Hindlimb muscle (tissue), 1 donor: ENCODE data around the gene DAAM1. TPM values are rescaled to one million over a fixed set of nuclear protein-coding genes. Genes with fewer than 3 reads are reported as not detected.

ENCODE experiments used
- DNase-seq: peaks from one replicate; pipeline ENCODE4 v3.0.0-alpha.2; 2013
- polyA plus RNA-seq: library from polyadenylated mRNA; unstranded; fragments of 120-200 nt; gene quantifications from one replicate; pipeline ENCODE4 v1.2.1, GENCODE V29; 2013; ENCODE audit not compliant: insufficient read length

DAAM1 gene
- polyA plus RNA-seq, 1 donor, result 45.6 TPM

GRCh38 chr14:59317346-59317745 lies 128.9 kb downstream of the DAAM1 start:
- DNase-seq, result no peak

GRCh38 chr14:59317798-59318505 lies 129.5 kb downstream of the DAAM1 start:
- DNase-seq, result no peak

- DNase-seq, result no peak
These were observed 130.4 kb downstream of the DAAM1 start for GRCh38 chr14:59318908-59319307.

GRCh38 chr14:59320361-59320760 lies 131.9 kb downstream of the DAAM1 start:
- no peak for DNase-seq

- DNase-seq, result peak; percentile 63
These were observed 132.5 kb downstream of the DAAM1 start for GRCh38 chr14:59320763-59321625.

GRCh38 chr14:59321626-59321949 lies 133.1 kb downstream of the DAAM1 start:
- DNase-seq, result no peak

GRCh38 chr14:59325906-59326305 lies 137.4 kb downstream of the DAAM1 start:
- DNase-seq, result no peak

- DNase-seq, result no peak
These were observed 140.0 kb downstream of the DAAM1 start for GRCh38 chr14:59328454-59328853.

GRCh38 chr14:59330455-59330854 lies 142.0 kb downstream of the DAAM1 start:
- no peak for DNase-seq

GRCh38 chr14:59331217-59331616 lies 142.8 kb downstream of the DAAM1 start:
- DNase-seq, result no peak

GRCh38 chr14:59332727-59333126 lies 144.3 kb downstream of the DAAM1 start:
- DNase-seq, result no peak

- DNase-seq, result no peak
These were observed 144.8 kb downstream of the DAAM1 start for GRCh38 chr14:59333235-59333634.

- DNase-seq, result peak; percentile 81
These were observed 145.2 kb downstream of the DAAM1 start for GRCh38 chr14:59333668-59334067.

GRCh38 chr14:59334253-59334652 lies 145.8 kb downstream of the DAAM1 start:
- no peak for DNase-seq

GRCh38 chr14:59336098-59336497 lies 147.6 kb downstream of the DAAM1 start:
- no peak for DNase-seq

- no peak for DNase-seq
These were observed 148.2 kb downstream of the DAAM1 start for GRCh38 chr14:59336706-59337105.

GRCh38 chr14:59337141-59337611 lies 148.7 kb downstream of the DAAM1 start:
- peak; percentile 71 for DNase-seq

GRCh38 chr14:59338761-59339160 lies 150.3 kb downstream of the DAAM1 start:
- no peak for DNase-seq

- no peak for DNase-seq
These were observed 151.3 kb downstream of the DAAM1 start for GRCh38 chr14:59339524-59340330.

- DNase-seq, result no peak
These were observed 153.5 kb downstream of the DAAM1 start for GRCh38 chr14:59341858-59342477.

GRCh38 chr14:59342516-59343484 lies 154.3 kb downstream of the DAAM1 start:
- no peak for DNase-seq
